HEK293 (cell line): ENCODE measurements around the gene TTF2.

Source experiments
- CTCF ChIP-seq: fragments of 450-650 bp; formaldehyde crosslinking; IDR thresholded peaks from 2 replicates; pipeline ENCODE4 v1.5.1; 2016; ENCODE audit warnings: missing biosample characterization, missing genetic modification characterization
- TCF7L2 ChIP-seq: IDR thresholded peaks from 2 replicates; pipeline ENCODE4 v1.6.1; 2011; ENCODE audit warnings: low read depth, mild to moderate bottlenecking, inconsistent platforms, low read length, moderate library complexity, borderline replicate concordance
- ZNF449 ChIP-seq: fragments of 450-650 bp; formaldehyde crosslinking; IDR thresholded peaks from 2 replicates; pipeline ENCODE4 v1.5.1; 2017; ENCODE audit warnings: missing biosample characterization, mild to moderate bottlenecking, missing genetic modification characterization, moderate library complexity

- TF ChIP-seq CTCF (tag by site-specific recombination) (no peak), ZNF449 (tag by site-specific recombination) (no peak), TCF7L2 (no peak)
Measured at GRCh38 chr1:117124661-117125060, 64.5 kb downstream of the TTF2 start.
